OCI-LY3 (cell line): ENCODE data around the gene LMO1.

Experiments
- CTCF ChIP-seq: fragments of 200-600, 300-600 bp; sonication (generic); IDR thresholded peaks from 2 replicates; pipeline ENCODE4 v1.5.1; 2014; ENCODE audit warnings: antibody characterized with exemption, low read length, low read depth
- EZH2phosphoT487 ChIP-seq: fragments of 200-600 bp; shearing (Covaris generic); IDR thresholded peaks from 2 replicates; pipeline ENCODE4 v1.6.1; 2018; ENCODE audit warnings: antibody characterized with exemption, mixed run types, low read depth

- TF ChIP-seq CTCF: no peak
- TF ChIP-seq EZH2phosphoT487: no peak
Measured at GRCh38 chr11:8190431-8190830, 73.2 kb downstream of the LMO1 start.
